ENCODE results near the gene LCN12.

The LCN12 gene

DNA sequence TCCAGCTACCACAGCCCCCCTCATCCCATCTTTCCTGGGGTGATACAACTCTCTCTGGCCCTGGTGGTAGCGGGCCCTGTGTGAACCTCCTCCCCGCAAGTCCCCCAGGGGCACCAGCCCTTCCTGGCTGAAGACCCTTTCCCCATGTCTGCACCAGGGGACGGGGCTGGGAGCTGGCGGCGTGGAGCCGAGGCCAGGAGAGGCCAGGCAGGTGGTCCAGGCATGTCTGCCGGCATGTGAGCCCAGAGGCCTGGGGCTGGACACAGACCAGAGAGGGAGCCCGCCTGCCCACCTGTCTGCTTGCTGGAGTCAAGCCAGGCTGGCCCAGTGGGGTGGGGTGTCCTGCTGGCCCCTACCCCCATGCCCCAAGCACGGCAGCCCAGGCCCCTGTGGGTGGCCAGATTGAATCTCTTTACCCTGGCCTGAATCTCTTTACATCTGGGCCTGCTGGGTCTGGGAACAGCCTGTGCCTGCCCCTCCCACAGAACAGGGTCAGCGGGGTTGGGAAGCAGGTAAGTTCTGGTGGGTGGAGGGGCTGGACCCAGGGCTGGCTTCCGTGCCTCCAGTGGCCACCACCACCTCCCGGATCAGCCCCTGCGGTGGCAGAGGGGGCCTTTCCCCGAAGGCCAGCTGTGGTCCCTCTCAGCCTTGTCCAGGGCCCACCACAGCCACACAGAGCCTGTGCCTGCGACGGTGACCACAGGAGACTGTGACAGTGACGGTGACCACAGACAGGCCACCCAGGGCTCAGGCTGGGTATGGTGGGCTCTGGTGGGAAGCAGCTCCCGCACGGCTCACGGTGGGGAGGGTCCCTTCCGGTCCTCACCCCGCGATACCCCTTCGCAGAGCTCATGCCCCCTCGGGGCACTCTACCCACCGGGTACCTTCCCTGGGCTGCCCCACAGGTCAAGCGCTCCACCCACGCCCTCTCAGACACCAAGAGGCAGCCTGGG, 7.1 kb downstream of the LCN12 start:
- DNase-seq (ENCODE audit: low read depth in 2 of 2) = no peak

DNA sequence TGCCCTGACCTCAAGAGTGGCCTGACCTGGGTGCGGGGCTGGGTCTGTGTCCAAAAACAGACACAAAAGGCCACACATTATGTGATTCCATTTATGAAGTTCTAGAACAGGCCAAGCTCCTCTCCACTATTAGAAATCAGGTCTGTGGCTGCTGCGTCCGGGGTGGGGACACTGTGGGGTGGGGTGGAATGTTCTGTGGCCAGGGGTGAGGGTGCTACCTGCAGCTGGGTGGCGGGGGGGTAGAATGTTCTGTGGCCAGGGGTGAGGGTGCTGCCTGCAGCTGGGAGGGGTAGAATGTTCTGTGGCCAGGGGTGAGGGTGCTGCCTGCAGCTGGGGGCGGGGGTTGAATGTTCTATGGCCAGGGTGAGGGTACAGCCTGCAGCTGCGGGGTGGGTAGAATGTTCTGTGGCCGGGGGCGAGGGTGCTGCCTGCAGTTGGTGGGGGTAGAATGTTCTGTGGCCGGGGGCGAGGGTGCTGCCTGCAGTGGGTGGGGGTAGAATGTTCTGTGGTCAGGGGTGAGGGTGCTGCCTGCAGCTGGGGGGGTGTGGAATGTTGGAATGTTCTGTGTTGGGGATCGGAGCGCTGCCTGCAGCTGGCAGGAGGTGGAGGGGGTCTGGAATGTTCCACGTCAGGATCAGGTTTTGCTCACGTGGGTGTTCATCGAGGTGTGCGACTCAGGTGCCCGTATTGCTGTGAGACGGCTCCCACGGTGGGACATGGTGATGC, 8.3 kb downstream of the LCN12 start:
- DNase-seq (ENCODE audit: low read depth in 2 of 2) = no peak

DNA sequence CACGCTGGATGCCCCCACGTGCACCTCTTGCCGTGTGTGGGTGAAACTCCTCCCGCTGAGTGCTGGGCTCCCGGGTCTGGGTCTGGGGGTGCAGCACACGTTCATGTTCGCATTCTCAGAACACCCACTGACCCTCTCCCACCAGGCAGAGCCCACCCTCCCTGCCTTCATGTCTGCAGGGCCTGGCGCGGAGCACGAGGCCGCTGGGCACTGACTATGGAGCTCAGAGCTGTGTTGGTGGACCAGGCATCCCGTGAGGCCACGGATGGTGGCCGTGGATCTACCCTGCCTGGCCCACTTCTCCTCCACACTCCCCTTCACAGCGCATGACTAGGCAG, 8.8 kb downstream of the LCN12 start:
- DNase-seq (ENCODE audit: low read depth in 2 of 2) = no peak

DNA sequence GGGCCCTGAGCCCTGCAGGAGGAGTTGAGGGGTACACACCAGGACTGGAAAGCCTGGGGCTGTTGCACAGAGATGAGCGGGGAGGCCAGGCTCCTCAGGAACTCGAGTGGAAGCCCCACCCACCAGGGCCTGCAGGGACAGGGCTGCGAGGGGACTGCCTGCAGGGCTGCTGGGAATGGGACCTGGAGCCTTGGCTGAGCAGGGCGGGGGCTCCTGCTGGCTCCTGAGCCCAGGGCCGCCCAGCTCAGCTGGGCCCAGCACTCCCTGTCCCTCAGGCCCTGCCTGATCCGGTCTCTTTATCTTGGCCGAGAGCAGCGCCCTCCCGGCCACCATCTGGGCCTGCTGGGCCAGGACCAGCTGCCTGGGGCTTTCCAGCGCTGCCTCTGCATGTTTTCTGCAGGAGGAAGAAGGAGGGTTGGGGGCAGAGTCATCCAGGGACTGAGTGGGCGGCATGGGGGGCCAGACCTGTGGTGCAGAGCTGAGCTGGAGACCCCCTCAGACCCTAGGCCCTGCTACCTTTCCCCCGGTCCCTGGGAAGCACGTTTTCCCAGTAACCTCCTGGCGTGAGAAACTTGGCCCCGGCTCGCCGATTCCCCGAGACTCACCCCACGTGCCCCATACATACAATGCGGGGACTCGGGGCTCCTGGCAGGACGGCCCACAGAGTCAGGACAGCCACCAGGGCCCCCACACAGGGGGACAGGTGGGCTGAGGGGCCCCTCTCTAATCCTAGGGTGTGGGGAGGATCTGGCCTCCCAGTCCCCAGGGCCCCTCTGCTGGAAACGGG, 9.4 kb downstream of the LCN12 start:
- DNase-seq (ENCODE audit: low read depth in 2 of 2) = no peak

- no peak for DNase-seq (ENCODE audit: low read depth in 2 of 2)
These were observed 10.1 kb downstream of the LCN12 start for GRCh38 chr9:136962163-136962562.

GRCh38 chr9:136962701-136963248, 10.7 kb downstream of the LCN12 start:
- DNase-seq (ENCODE audit: low read depth in 2 of 2) = no peak

GRCh38 chr9:136963341-136963740, 11.3 kb downstream of the LCN12 start:
- DNase-seq (ENCODE audit: low read depth in 2 of 2) = no peak

DNA sequence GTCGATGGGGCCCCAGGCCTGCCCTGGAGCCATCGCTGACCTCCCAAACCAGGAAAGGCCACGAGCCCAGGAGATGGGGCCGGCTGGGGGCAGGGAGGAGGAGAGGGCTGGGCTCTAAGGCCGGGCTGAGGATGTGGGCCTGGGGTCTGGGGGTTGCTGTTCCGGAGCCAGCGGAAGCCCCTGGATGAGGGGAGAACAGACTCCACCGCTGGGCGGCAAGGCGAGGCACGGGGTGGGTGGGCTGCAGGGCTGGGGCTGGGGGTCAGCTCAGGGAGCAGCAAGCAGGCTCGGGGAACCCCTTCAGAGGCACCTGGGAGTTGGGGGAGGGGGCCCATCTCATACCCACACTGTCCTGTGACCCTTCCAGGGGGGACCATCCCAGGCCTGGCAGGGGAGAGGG, 11.7 kb downstream of the LCN12 start:
- DNase-seq (ENCODE audit: low read depth in 2 of 2) = no peak

DNA sequence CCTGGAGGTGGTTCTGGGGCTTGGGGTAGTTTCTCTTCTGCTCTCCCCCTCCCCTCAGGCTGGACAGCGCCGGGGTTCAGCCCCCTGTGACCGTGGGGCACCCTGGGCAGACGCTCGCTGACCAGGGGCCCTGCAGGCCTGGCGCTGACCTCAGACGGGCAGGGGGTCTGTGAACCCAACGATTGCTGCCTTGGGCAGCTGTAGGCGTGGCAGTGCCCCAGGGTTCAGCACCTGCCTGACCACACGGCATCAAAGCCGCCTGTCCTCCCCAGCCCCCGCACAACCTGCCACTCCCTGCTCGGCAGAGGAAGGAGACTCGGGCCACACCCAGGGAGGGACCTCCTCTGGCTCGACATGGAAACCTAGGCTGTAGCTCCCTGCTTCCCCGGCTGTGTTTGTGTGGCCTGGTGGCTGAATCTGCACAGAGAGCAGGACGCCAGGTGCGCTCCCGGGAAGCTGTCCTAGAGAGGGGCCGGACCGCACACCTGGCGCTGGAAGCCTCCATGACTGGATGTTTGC, 12.2 kb downstream of the LCN12 start:
- no peak for DNase-seq (ENCODE audit: low read depth in 2 of 2)

GRCh38 chr9:136964833-136965422, 12.9 kb downstream of the LCN12 start:
- no peak for DNase-seq (ENCODE audit: low read depth in 2 of 2)

- DNase-seq (ENCODE audit: low read depth in 2 of 2) = no peak
These were observed 13.9 kb downstream of the LCN12 start for GRCh38 chr9:136965771-136966484.

DNA sequence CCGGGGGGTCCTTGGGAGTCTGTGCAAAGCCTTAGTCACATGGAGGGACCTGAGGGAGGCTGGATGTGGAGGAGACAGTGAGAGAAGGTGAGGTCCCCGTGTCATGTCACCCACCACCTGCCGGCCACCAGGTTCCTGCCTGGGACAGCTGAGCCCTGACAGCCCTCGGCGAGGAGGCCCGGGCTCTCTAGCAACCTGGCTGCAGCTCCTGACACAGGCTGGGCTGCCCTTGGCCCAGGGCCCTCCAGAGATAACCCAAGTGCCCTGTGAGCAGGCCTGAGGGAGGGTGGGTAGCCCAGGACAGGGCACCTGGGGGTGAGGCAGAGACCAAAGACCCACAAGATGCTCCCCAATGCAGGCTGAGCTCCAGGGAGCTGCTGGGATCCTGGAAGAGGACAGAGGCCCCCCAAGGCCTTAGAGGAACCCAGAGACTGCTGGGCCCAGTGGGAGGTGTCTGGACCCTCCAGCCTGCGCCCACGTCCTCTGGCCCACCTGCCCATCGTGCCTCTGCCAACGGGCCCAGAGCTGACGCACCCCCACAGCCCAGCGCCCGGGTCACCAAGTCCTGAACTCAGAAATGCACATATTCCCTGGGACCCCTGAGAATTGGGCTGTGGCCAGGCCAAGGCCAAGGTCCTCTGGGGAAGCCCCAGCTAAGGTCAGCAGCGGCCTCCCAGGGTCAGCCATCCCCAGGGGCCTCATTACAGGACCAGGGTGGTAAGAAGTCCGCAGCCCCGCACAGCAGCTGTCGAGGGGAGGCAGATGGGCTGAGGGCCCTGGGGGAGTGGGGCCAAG, 16.5 kb downstream of the LCN12 start:
- DNase-seq (ENCODE audit: low read depth in 2 of 2) = no peak

DNA sequence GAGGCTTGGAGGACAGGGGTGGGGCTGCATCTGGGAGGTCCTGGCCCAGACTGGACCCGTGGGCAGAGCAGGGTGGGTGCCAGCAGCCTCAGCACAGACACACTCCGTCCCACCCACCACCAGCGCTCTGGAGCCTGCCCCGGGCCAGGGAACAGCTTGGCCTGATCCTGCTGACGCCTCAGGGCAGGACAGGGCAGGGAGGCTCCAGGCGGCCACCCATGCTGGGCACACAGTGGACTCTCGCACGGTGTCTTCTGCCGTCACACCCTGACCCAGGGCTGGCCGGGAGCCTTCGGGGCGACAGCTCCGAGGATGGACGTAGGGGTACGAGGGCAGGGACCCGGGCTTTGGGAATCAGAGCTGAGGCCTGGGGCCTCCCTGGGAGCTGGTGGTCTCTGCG, 17.1 kb downstream of the LCN12 start:
- no peak for DNase-seq (ENCODE audit: low read depth in 2 of 2)

DNA sequence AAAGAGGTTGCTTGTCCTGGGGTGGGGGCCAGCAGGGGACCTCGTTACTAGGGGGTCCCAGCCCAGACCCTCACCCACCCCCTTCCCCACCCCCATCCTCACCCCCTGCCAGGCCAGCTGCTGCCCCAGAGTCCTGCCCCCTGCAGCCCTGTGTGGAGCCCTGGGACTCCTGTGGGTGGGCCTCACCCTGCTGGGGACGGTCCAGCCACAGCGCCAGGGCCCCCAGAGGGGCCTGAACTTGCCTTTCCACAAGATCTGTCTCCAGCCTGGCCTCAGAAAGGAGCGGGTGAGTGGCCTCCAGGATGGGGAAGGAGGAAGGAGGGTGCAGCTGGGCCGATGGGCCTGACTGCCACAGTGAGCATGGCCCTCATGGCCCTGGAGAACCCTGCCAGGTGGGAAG, 17.7 kb downstream of the LCN12 start:
- no peak for DNase-seq (ENCODE audit: low read depth in 2 of 2)

GRCh38 chr9:136970361-136970760, 18.3 kb downstream of the LCN12 start:
- no peak for DNase-seq (ENCODE audit: low read depth in 2 of 2)

DNA sequence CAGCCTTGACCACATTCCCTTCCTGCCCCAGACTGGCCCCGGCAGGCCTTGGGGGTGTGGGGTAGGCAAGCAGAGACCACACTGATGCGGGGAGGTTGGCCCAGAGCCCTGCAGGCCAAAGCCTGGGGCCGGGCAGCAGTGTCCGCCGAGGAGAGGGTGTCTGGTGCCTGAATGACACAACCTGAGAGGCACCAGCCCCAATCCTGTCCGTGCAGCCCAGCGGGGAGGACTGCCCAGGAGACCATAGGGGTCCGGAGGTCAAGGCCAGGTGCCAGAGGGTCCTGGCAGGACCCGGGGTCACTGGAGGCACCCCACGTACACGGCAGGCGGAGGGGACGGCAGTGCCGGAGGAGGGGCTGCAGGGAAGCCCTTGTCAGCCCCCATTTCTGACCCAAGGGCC, 19.7 kb downstream of the LCN12 start:
- DNase-seq (ENCODE audit: low read depth in 2 of 2) = no peak

GRCh38 chr9:136972335-136972734, 20.3 kb downstream of the LCN12 start:
- no peak for DNase-seq (ENCODE audit: low read depth in 2 of 2)

DNA sequence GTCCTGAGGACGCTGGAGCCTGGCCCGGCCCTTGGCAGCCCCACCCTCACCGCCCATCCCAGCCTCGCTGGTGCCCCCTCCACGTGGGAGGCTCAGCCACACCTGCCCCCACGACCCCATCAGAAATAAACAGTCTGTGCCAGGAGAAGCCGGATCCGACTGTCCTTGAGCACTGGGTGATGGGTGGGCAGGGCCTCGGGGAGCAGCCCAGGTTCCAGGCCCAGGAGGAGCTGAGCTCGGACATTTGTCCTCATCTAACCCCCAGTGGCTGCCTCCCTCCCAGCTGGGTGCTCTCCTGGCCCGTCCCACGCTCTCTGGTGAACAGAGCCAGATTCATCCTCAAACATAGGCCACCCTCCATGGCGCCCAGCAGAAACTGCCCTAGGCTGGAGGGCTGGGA, 20.7 kb downstream of the LCN12 start:
- DNase-seq (ENCODE audit: low read depth in 2 of 2) = no peak

- no peak for DNase-seq (ENCODE audit: low read depth in 2 of 2)
These were observed 21.8 kb downstream of the LCN12 start for GRCh38 chr9:136973618-136974617.
